ENCODE results near the gene FAM20C. TPM values are rescaled to one million over a fixed set of nuclear protein-coding genes. Genes with fewer than 3 reads are reported as not detected.

The FAM20C gene
- total RNA-seq, 1 donor from 2014 or later: 21.9 TPM

DNA sequence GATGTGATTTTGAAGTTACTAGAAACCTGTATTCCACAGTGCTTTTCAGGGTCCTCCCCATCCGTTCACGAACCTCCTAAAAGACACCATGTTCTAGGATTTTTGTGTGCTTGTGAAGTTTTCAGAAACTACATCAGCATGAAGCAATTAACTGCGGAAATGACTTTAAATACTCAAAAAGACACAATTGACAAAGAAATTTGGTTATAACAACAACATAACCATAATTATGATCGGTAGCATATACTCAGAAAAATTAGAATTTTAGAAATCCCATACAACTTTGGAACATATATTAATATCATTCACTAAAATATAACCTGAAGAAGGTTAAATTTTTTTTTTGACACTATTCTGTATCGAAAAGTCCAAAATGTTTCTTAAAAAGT, 43.8 kb upstream of the FAM20C start:
- Mint-ChIP-seq H3K4me1 (peaks cover 19% of the 10 kb centered on the region), H3K4me3 (peak overlapping the region; percentile 94), H3K36me3 (ENCODE audit: low read depth) (peaks cover 4% of the 10 kb centered on the region), H3K27ac (ENCODE audit: unreplicated experiment) (peak overlapping the region; percentile 100), H3K27me3 (ENCODE audit: low read depth) (peaks cover 4% of the 10 kb centered on the region), H3K9me3 (no peaks in the 10 kb centered on the region)
- DNase-seq (ENCODE audit: low read depth, low spot score): no peak
- TF ChIP-seq, protein P1, sequence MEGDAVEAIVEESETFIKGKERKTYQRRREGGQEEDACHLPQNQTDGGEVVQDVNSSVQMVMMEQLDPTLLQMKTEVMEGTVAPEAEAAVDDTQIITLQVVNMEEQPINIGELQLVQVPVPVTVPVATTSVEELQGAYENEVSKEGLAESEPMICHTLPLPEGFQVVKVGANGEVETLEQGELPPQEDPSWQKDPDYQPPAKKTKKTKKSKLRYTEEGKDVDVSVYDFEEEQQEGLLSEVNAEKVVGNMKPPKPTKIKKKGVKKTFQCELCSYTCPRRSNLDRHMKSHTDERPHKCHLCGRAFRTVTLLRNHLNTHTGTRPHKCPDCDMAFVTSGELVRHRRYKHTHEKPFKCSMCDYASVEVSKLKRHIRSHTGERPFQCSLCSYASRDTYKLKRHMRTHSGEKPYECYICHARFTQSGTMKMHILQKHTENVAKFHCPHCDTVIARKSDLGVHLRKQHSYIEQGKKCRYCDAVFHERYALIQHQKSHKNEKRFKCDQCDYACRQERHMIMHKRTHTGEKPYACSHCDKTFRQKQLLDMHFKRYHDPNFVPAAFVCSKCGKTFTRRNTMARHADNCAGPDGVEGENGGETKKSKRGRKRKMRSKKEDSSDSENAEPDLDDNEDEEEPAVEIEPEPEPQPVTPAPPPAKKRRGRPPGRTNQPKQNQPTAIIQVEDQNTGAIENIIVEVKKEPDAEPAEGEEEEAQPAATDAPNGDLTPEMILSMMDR (conservative IDR thresholded peaks at IDR 0.05): no peak

DNA sequence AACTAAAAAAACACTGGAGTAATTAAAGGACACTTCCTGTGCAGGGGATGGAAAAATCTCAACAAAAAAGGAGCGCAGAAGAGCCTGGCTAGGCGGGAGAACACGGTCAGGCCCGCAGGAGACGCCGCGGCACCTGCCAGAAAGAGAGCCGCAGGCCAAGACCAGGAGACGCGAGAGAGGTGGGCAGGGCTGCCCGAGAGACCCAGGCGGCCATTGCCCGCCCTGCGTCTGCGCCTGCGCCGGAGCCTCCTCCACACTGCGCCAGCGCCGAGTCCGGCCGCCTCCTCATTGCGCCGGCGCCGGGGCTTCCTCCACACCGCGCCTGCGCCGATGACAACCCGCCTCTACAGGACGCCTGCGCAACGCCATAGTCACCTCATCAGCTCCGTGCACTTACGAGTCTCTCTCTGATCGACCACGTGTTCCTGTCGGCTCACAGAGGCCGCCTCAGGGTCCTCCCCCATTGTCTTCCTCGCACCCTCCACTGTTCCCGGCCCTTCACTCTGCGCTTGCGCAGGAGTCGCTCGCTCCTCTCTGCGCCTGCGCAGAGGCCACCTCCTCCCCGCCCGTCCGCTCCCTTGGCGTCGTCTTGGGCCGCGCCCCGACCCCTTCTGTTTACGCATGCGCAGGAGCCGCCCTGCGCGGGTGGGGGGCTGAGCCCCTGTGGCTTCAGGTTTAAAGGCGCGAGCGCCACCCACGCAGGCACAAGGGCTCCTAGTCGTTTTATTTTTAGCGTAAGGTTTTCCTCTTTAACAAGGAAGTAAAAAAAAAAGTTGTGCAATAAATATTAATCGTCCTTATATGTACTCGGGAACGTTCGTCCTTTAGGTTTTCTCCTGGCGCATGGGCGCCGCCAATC, 43.2 kb upstream of the FAM20C start:
- TF ChIP-seq, protein P1 (conservative IDR thresholded peaks at IDR 0.05): no peak
- Mint-ChIP-seq H3K27ac (ENCODE audit: unreplicated experiment) (peak overlapping the region; percentile 100), H3K4me3 (peak overlapping the region; percentile 94), H3K4me1 (peaks cover 19% of the 10 kb centered on the region), H3K36me3 (ENCODE audit: low read depth) (peaks cover 4% of the 10 kb centered on the region), H3K27me3 (ENCODE audit: low read depth) (peaks cover 4% of the 10 kb centered on the region), H3K9me3 (no peaks in the 10 kb centered on the region)
- peak; percentile 93 for DNase-seq (ENCODE audit: low read depth, low spot score)

DNA sequence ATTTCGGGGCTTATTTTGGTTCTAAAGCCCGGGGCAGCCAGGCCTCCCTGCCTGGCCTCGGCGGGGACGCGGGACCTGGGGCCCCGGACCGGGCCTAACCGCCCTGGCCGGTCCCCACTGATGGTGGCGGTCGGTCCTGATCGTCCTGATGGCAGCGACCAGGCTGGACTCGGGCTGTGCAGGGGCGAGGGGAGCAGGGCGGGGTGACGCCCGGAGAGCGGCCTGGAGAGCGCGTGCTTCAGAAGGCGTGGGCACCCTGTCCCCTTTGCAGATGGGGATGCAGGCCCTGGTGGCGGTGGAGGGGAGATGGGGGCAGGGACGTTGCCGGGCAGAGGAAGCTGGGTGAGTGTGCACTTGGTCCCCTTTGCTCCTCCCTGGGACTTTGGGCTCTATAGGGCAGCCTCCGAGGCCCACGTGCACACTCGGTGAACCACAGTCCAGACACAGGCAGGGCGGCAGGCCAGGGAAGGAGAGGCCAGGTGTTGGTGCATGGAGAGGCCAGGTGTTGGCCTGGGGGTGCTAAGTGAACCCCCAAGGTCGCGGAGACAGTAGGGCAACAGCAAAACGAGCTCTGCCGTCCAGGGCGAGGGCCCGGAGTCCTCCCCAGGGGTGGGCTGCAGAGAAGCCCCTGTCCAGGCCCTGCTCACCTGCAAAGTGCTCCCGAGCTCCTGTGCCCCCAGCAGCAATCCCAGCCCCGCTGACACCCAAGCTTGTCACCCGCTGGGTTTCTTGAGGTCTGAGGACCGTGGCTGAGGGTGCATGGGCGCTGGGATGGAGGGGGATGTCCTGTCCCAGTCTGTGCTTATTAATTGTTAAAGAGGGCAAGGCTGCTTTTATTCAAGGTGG, 42.4 kb upstream of the FAM20C start:
- H3K4me1 Mint-ChIP-seq: peaks cover 19% of the 10 kb centered on the region
- peak overlapping the region; percentile 78 for H3K27ac Mint-ChIP-seq (ENCODE audit: unreplicated experiment)
- TF ChIP-seq, protein P1 (conservative IDR thresholded peaks at IDR 0.05): no peak
- peaks cover 4% of the 10 kb centered on the region for H3K27me3 Mint-ChIP-seq (ENCODE audit: low read depth)
- peaks cover 1% of the 10 kb centered on the region for H3K36me3 Mint-ChIP-seq (ENCODE audit: low read depth)
- H3K4me3 Mint-ChIP-seq: peak overlapping the region; percentile 94
- DNase-seq (ENCODE audit: low read depth, low spot score): peak; percentile 12
- H3K9me3 Mint-ChIP-seq: no peaks in the 10 kb centered on the region

DNA sequence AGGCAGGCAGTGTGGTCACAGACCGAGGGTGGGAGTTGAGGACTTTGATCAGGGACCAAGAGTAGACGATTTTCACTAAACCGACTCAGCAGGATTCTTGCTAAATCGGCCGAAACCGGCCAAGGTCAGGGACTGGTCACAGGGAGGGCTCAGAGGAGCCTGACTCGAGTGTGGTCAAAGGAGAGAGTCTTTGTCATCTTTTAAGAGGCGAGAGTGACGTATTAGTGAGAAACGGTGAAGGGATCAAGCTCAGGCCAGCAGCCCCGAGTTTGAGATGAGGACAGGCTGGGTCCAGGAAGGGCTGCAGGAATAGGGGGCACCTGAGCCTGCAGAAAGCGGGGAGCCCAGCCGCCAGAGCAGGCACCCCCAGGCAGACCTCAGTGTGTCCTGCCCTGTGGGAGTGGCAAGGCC, 41.6 kb upstream of the FAM20C start:
- Mint-ChIP-seq H3K4me1 (peaks cover 19% of the 10 kb centered on the region), H3K27ac (ENCODE audit: unreplicated experiment) (peak overlapping the region; percentile 82), H3K36me3 (ENCODE audit: low read depth) (no peaks in the 10 kb centered on the region), H3K4me3 (peak overlapping the region; percentile 75), H3K9me3 (no peaks in the 10 kb centered on the region), H3K27me3 (ENCODE audit: low read depth) (peaks cover 4% of the 10 kb centered on the region)
- TF ChIP-seq, protein P1 (conservative IDR thresholded peaks at IDR 0.05): no peak
- DNase-seq (ENCODE audit: low read depth, low spot score): no peak

DNA sequence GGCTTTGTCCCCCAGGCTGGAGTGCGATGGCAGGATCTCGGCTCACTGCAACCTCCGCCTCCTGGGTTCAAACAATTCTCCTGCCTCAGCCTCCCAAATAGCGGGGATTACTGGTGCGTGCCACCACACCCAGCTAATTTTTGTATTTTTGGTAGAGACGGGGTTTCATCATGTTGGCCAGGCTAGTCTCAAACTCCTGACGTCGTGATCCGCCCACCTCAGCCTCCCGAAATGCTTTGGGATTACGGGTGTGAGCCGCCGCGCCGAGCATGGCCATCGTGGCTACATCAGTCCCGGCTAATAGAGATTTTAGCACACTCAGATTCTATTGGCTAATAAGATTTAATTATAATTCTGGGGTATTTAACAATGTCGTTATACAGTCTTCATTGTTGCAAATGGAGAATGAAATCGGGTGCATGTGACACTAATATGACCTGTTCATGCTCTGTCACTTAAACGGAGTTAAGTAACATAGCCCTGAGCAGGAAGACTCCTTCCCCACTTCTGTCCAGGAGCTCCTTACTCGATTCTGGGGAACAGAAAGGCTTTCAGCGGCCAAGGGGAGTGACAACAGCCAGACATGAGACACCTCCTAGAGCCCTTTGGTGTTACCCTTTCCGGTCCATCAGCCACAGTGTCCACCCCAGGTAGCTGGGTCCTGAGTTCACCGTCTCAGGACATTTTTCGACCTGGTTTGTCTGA, 40.9 kb upstream of the FAM20C start:
- Mint-ChIP-seq H3K36me3 (ENCODE audit: low read depth) (no peaks in the 10 kb centered on the region), H3K4me1 (peaks cover 19% of the 10 kb centered on the region), H3K4me3 (peak overlapping the region; percentile 32), H3K27ac (ENCODE audit: unreplicated experiment) (no peak overlapping the region), H3K27me3 (ENCODE audit: low read depth) (peaks cover 4% of the 10 kb centered on the region), H3K9me3 (no peaks in the 10 kb centered on the region)
- DNase-seq (ENCODE audit: low read depth, low spot score): no peak
- TF ChIP-seq, protein P1 (conservative IDR thresholded peaks at IDR 0.05): no peak
